ENCODE results near the gene ZNF516.

ZNF516 gene

DNA sequence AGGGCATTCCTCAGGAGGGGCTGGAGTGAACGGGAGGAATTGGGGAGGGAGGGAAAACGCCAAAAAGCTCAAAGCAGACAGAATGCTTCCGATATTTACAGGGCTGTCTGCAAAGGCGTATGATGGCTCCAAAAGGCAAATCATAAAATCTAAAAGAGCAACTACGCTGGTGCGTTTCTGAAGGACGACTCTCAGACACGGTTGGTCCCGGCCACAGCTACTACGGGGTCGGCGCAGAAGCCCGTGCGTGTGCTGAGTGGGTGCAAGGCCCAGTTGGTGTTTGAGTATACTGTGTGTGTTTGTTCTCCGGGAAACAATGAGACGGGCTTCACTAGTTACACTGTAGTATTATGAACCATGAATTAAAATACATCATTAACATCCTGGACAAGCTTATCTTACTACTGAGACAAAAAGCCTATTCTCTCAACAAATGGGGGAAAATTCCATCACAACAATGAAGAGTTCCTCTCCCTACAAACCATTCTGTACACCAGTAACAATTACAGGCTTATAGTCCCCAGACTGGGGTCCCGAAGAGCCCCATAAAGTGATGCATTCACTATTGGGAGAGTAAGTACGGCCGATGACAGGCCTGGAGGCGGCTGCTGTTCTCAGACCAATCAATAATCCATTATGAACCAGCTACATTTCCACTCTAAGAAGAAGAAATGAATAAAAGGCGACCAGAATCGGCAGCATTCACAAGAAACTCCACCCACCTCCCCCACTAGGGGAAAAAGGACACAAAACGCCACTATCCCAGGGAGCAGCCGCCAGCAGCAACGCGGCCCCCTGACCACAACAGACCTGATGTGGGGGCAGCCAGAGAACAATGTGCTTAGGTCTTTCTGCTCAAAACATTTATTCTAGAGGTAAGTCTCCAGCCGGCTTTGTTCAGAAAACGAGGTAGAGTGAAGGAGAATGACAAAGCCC is 43.4 kb downstream of the ZNF516 start:
- peak overlapping the region; percentile 71 to 74 for H3K4me3 ChIP-seq (ENCODE audit: low read depth in 1 of 2, low read length in 1 of 2)
- H3K36me3 ChIP-seq = no peaks in the 10 kb centered on the region
- H3K9me3 ChIP-seq = no peaks in the 10 kb centered on the region
- H3K27me3 ChIP-seq = no peaks in the 10 kb centered on the region
- TF ChIP-seq CTCF (IDR thresholded peaks at IDR 0.05) = no peak
- H3K4me1 ChIP-seq (ENCODE audit: control insufficient read depth in 1 of 2, insufficient read depth in 1 of 2, low read depth in 1 of 2, low read length in 1 of 2) = peaks cover 96 to 97% of the 10 kb centered on the region in 2 experiments
- peak overlapping the region; percentile 95 for H3K27ac ChIP-seq

- no peaks in the 10 kb centered on the region for H3K9me3 ChIP-seq
Measured at GRCh38 chr18:76450452-76451395, 44.3 kb downstream of the ZNF516 start.

DNA sequence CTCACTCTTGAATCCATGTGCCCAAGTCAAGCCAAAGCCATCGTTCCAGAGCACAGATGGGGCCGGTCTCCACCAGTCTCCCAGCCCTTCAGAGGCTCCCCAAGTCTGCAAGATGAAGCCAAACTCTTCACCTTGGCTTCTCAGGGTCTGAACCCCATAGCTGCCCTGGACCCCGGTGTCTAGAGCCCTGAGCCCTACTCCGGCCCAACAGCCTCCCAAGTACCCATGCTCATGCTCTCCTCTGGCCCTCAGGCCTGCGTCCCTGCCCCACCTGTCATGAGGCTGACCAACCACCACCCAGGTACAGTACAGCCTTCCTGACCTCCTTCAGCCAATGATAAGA is 46.0 kb downstream of the ZNF516 start:
- Histone ChIP-seq H3K4me1 (ENCODE audit: control insufficient read depth in 1 of 2, insufficient read depth in 1 of 2, low read depth in 1 of 2, low read length in 1 of 2) (peaks cover 99% of the 10 kb centered on the region in 2 experiments), H3K4me3 (ENCODE audit: low read depth in 1 of 2, low read length in 1 of 2) (peak overlapping the region; percentile 57 to 71), H3K9me3 (no peaks in the 10 kb centered on the region), H3K27me3 (no peaks in the 10 kb centered on the region), H3K36me3 (no peaks in the 10 kb centered on the region), H3K27ac (peak overlapping the region; percentile 95)
- no peak for TF ChIP-seq CTCF (IDR thresholded peaks at IDR 0.05)

More at GRCh38 chr18:76450452-76451395, 44.3 kb downstream of the ZNF516 start:
- TF ChIP-seq CTCF (IDR thresholded peaks at IDR 0.05) = no peak
- Histone ChIP-seq H3K27ac (peak overlapping the region; percentile 95), H3K4me1 (ENCODE audit: control insufficient read depth in 1 of 2, insufficient read depth in 1 of 2, low read depth in 1 of 2, low read length in 1 of 2) (peaks cover 98 to 99% of the 10 kb centered on the region in 2 experiments), H3K36me3 (no peaks in the 10 kb centered on the region), H3K27me3 (no peaks in the 10 kb centered on the region), H3K4me3 (ENCODE audit: low read depth in 1 of 2, low read length in 1 of 2) (peak overlapping the region; percentile 71 to 74)

DNA sequence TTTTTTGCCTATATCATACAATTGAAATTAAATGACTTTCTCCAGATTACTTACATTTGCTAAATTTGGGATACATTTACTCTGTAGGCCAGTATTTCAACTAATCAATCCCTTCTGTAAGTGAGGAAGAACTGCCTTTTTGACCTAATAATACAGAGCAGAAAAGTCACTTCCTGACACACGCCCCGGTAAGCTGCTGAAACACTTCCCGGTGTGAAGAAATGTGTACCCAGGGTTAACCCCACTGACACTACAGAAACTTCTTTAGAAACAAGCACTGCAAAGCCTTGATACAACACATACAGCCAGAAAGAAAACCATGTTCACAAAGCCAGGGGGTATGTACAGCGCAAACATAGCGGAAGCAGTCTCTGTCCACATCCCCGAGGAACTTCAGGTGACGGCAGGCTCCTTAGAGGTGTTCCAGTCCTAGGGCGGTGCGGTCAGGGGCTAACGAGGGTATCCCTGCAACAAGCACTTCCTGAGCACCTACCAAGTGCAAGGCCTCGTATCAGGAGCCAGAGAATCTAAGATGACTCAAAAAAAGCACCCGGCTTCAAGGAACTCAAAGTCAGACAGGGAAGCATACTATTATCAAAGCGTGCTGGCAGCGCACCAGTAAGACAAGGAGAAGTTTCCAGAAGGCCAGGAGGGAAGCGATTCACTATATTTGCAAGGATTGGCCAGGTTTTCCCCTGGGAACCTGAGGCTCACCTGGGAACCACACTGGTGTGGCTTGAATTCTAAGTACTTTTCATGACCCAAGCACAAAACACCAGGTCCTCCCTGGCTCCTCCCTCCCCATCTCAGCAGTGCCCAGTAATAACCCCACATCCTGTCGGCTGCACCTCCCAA is 46.6 kb downstream of the ZNF516 start:
- TF ChIP-seq CTCF (IDR thresholded peaks at IDR 0.05) = no peak
- Histone ChIP-seq H3K4me1 (ENCODE audit: control insufficient read depth in 1 of 2, insufficient read depth in 1 of 2, low read depth in 1 of 2, low read length in 1 of 2) (peaks cover 97 to 99% of the 10 kb centered on the region in 2 experiments), H3K9me3 (no peaks in the 10 kb centered on the region), H3K27ac (peak overlapping the region; percentile 95), H3K27me3 (no peaks in the 10 kb centered on the region), H3K36me3 (peaks cover 6% of the 10 kb centered on the region), H3K4me3 (ENCODE audit: low read depth in 1 of 2, low read length in 1 of 2) (peak overlapping the region; percentile 57 to 71)

Data from neutrophil (primary cell).